GM12801 (cell line): ENCODE results near the gene RCSD1.
A peak's percentile ranks its signal among the peaks of the same experiment; 100 is the strongest.

Source experiments
- TF ChIP-seq, protein P1 (sequence below): IDR thresholded peaks from one replicate; pipeline ENCODE4 v1.5.1; 2011; ENCODE audit warnings: control low read depth; ENCODE audit not compliant: insufficient read length; ENCODE audit errors: extremely low read depth

The RCSD1 gene

DNA sequence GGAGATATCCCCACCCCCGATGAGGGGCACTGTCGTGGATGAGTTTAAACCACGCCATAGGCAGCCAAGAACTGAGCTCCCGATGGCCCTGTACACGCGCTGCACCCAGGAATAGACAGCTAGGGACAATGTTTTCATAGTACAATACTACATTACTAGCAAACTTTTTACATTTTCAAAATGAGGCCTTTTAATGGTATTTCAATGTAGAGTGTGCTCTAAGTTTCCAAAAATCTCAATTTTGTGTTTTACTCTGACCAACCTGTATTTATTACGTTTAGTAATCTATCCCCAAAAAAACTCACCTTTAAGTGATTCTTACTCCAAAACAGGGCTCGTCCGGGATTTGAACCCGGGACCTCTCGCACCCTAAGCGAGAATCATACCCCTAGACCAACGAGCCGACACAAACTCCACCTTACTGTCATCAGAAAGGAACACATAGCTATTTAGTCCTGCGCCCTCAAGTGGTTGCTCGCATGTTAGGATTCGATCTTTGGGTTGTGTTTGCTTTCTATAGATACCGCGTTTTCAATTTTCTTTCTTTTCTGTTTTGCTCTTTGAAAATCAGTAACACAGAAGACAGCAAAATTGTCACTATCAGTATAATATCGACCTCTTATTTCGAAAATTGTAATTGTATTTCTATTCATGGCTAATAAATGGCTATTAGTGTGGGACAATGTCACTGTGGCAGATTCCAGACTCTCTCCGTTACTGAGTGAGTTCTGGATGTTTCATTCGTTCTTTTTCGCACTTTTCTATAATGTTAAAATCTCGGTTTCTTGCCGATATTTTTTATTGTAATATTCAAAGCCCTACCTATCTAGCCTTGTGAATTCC lies 85.3 kb downstream of the RCSD1 start:
- TF ChIP-seq, protein P1, sequence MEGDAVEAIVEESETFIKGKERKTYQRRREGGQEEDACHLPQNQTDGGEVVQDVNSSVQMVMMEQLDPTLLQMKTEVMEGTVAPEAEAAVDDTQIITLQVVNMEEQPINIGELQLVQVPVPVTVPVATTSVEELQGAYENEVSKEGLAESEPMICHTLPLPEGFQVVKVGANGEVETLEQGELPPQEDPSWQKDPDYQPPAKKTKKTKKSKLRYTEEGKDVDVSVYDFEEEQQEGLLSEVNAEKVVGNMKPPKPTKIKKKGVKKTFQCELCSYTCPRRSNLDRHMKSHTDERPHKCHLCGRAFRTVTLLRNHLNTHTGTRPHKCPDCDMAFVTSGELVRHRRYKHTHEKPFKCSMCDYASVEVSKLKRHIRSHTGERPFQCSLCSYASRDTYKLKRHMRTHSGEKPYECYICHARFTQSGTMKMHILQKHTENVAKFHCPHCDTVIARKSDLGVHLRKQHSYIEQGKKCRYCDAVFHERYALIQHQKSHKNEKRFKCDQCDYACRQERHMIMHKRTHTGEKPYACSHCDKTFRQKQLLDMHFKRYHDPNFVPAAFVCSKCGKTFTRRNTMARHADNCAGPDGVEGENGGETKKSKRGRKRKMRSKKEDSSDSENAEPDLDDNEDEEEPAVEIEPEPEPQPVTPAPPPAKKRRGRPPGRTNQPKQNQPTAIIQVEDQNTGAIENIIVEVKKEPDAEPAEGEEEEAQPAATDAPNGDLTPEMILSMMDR = peak; percentile 83

DNA sequence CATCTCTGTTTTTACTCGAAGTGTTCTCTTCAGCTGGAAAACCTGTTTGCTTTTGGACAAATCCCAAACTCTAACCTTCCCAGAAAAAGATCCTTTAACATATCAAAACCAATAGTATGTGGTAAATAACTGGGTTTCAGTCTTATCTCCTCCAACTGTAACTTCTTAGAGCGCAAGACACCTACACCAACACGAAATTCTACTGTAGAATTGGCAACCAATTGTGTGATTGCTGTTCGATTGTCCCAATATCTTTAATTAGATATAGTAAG lies 85.9 kb downstream of the RCSD1 start:
- TF ChIP-seq, protein P1 = no peak

DNA sequence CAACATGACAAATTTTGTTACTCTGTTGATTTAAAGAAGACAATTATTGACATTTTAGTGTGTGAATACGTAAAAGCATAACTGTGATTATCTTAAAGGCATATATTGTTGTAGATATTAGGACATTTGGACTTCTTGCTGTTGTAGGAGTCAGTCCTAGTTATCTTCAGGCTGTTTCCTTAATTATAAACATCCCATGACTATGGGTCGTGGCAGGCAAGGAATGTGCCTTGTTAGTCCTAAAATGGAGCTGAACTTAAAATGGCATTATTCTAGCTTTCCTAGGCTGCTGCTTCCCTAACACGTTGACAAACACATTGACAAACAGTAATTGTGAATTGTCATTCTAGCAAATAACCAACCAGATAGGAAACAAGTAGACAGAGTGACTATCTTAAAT lies 87.3 kb downstream of the RCSD1 start:
- TF ChIP-seq, protein P1 = no peak

DNA sequence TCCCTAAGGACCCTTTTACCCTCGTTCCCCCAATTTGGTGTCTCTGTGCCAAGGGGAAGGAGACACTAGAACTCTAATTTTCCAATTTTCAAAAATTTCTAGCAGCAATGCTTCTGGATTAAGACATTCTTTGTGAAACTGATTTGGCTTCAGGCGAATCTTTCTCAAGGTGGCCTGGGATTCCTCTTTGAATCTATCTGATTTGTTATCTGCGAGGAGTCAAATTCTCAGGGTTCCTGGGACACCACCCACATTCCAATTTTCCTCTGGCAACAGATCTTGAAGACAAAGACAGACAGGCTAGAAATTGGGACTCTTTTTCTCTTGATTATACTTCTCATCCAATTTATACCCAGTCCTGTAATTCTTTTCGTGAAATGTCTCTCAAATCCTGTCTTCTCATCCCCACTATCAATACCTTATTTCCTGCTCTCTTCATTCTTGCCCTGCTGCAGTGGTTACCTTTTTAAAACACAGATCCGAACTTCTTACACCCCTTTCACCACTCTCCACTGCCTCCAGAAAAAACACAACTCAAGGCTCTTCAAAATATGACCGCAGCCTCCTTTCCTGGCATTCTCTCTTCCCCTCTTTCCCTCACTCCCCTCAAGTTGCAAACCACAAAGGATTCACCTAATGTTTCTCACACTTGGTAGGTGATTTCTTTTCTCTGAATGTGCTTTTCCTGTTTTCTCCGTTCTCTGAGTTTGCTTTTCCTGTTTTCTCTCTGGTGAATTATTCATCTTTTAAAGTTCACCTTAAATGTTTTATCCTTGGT lies 89.1 kb downstream of the RCSD1 start:
- TF ChIP-seq, protein P1 = no peak

DNA sequence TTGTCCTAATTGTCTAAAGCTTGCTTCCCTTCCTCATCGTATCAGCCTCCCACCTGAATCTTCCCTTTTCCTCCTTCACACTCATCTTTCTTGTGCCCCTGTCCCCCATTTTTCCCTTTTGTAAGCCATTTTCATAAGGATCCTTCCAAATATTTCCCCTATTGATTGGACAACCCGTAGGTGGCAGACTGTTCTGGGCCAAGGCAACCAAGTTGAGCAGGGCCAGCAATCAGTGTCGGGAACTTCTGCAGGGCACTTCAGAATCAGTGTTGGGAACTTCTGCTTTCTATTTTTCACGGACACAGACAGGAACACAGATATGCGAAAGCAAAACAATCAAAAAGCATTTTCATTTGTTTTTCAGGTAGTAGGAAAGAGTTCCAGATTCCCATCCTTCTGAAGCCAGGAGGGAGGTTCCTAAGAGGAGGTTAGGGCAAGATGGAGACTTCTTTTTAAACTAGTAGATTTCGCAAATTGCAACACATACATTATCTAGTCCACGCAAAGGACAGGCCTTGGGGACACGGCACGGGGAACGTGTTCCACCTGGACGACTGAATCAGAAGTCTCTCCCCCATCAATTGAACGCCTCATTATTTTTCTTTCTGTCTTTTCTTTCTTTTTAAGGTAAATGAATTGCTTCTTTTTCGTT lies 91.1 kb downstream of the RCSD1 start:
- TF ChIP-seq, protein P1 = no peak

DNA sequence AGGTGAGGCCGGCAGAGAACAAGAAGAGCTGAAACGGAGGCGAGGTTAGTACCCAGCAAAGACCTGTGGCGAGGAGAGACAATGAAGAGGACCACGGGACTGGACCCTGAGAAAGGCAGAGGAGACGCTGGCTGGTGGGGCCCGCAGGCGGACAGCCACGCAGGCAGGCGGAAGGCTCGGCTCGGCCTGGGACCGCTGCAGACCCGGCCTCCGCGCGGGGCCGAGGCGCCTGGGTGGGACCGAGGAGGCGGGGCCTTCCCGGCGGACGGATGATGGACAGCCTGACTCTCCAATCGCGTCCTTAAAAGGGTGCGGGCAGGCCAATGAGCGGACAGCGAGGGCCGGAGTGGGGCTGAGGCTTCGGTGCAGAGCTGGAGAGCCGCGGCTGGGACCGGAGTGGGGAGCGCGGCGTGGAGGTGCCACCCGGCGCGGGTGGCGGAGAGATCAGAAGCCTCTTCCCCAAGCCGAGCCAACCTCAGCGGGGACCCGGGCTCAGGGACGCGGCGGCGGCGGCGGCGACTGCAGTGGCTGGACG lies 91.7 kb downstream of the RCSD1 start, which contains the start of gene MPZL1:
TSS of gene MPZL1 (plus strand) at position 366 of the 535 bp plus-strand sequence. CDS start 170 bp downstream, outside the sequence.
- TF ChIP-seq, protein P1 = no peak
